HUES6 (cell line): Measurements from ENCODE around the gene RASGRF1.
"Not testable (repeated sequence)": the region's sequence is repeated elsewhere in the genome, so short reads cannot be mapped to it uniquely, and the experiment has no call there.

ENCODE experiments used
- H3K27ac ChIP-seq: 2 replicates; pipeline ENCODE4 v1.7.0; 2013; ENCODE audit warnings: low read depth, mild to moderate bottlenecking, low read length, inconsistent platforms
- H3K27me3 ChIP-seq: 2 replicates; pipeline ENCODE4 v1.6.1; 2013; ENCODE audit warnings: low read length; ENCODE audit not compliant: control insufficient read depth, insufficient read depth
- H3K36me3 ChIP-seq: 2 replicates; pipeline ENCODE4 v1.6.1; 2013; ENCODE audit warnings: low read length; ENCODE audit not compliant: control insufficient read depth, insufficient read depth
- H3K4me1 ChIP-seq: 2 replicates; pipeline ENCODE4 v1.6.1; 2013; ENCODE audit warnings: low read length; ENCODE audit not compliant: control insufficient read depth, insufficient read depth
- H3K4me3 ChIP-seq: 2 replicates; pipeline ENCODE4 v1.5.1; 2013; ENCODE audit warnings: low read depth, low read length
- H3K9ac ChIP-seq: one replicate; pipeline ENCODE4 v1.6.1; 2013; ENCODE audit warnings: mild to moderate bottlenecking, low read length
- H3K9me3 ChIP-seq: 2 replicates; pipeline ENCODE4 v1.6.1; 2013; ENCODE audit warnings: low read depth, low read length; ENCODE audit not compliant: control insufficient read depth, insufficient read depth

Gene RASGRF1

GRCh38 chr15:78928616-78929093 is 161.9 kb downstream of the RASGRF1 start:
- Histone ChIP-seq H3K4me3 (no peak overlapping the region), H3K36me3 (peaks cover 29% of the 10 kb centered on the region), H3K27ac (no peak overlapping the region), H3K9me3 (no peaks in the 10 kb centered on the region), H3K9ac (no peak overlapping the region), H3K27me3 (no peaks in the 10 kb centered on the region), H3K4me1 (no peaks in the 10 kb centered on the region; the same call in 1 of the 2 replicates)

- H3K27ac ChIP-seq, H3K9me3 ChIP-seq, H3K4me3 ChIP-seq, H3K27me3 ChIP-seq, H3K4me1 ChIP-seq, H3K9ac ChIP-seq: not testable (repeated sequence)
- H3K36me3 ChIP-seq, result peaks cover 33% of the 10 kb centered on the region
These were observed 162.4 kb downstream of the RASGRF1 start for GRCh38 chr15:78928176-78928575.

GRCh38 chr15:78927077-78927790 is 163.3 kb downstream of the RASGRF1 start:
- no peak overlapping the region for H3K27ac ChIP-seq
- H3K4me3 ChIP-seq, result no peak overlapping the region
- no peaks in the 10 kb centered on the region for H3K27me3 ChIP-seq
- no peaks in the 10 kb centered on the region; the same call in 1 of the 2 replicates for H3K4me1 ChIP-seq
- H3K36me3 ChIP-seq, result peaks cover 41% of the 10 kb centered on the region
- no peaks in the 10 kb centered on the region for H3K9me3 ChIP-seq
- no peak overlapping the region for H3K9ac ChIP-seq

DNA sequence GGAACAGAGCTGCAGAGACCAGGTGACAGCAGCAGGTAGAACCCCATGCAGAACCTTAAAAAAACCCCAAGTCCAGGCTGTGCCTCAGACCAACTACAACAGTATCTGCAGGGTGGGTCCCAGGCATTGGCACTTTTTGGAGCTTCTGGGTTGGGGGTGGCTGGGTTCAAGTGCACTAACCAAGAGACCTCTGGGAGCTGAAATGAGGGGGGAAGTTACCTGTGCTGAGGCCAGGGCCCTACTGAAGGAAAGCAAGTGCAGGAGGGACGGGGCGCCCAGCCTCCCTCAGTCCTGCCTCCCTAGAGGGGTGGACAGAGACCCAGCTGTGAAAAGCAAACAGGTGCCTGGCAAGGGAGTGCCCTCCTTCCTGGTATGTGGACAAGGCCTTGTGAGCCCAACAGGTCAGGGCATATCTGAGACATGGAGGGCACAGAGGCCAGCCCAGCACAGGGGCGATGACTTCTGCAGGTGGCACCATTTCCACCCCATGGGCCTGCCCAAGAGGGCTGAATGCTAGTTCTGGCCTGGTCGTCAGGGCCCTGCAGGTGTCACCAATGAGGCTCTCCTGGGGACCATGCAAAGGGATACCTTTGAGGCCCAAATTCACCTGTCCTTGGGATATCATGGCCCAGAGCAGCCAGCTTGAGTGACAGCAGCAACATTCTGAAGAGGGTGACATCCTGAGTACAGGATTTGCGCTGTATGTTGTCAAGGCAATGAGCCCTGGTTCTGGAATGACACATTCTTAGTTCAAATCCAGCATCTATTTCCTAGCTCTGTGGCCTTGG is 164.4 kb downstream of the RASGRF1 start:
- peaks cover 51% of the 10 kb centered on the region for H3K36me3 ChIP-seq
- H3K9me3 ChIP-seq, result no peaks in the 10 kb centered on the region
- H3K27ac ChIP-seq, result no peak overlapping the region
- H3K9ac ChIP-seq, result no peak overlapping the region
- H3K4me3 ChIP-seq, result no peak overlapping the region
- H3K4me1 ChIP-seq, result no peaks in the 10 kb centered on the region; the same call in 1 of the 2 replicates
- no peaks in the 10 kb centered on the region for H3K27me3 ChIP-seq

GRCh38 chr15:78925076-78925624 is 165.4 kb downstream of the RASGRF1 start:
- Histone ChIP-seq H3K9ac (no peak overlapping the region), H3K27ac (no peak overlapping the region), H3K36me3 (peaks cover 56% of the 10 kb centered on the region), H3K4me1 (no peaks in the 10 kb centered on the region; the same call in 1 of the 2 replicates), H3K4me3 (no peak overlapping the region), H3K9me3 (no peaks in the 10 kb centered on the region), H3K27me3 (no peaks in the 10 kb centered on the region)

DNA sequence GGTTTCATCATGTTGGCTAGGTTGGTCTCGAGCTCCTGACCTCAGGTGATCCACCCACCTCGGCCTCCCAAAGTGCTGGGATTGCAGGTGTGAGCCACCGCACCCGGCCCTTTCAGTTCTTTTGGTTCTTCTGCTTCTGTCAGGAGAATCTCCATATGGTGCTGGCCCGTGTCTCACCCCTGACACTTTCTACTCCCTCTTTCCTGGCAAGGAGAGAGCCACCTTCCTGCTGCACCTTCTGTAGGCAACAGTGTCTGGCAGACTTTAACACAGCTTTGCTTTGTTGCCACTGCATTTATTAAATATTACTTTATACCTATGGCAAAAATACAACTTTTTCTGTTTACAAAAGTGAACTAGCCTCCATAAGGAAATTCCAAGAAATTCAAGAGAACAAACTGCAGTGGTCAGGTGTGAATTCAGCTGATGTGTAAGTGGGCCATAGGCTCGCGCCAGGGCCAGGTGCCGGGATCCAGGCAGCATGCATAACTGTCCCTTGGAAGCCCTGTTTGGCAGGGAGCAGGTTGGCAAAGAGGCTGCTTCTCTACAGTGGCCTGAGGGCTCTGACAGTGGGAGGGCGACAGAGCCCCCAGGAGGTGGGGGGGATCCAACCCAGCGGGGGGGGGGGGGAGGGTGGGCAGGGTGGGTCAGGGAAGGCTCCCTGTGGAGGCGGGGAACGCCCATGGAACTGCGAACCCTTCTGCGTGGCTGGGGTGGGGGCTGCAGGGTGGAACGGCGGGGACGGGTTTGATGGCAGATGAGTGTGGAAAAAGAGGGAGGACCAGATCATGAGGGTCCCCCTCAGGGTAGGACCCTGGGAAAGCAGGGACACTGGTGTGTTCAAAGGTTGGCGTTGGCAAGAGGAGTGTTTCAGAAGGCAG is 166.9 kb downstream of the RASGRF1 start:
- H3K27ac ChIP-seq, result no peak overlapping the region
- H3K9me3 ChIP-seq, result no peaks in the 10 kb centered on the region
- no peaks in the 10 kb centered on the region for H3K27me3 ChIP-seq
- H3K4me1 ChIP-seq, result no peaks in the 10 kb centered on the region
- H3K9ac ChIP-seq, result no peak overlapping the region
- H3K4me3 ChIP-seq, result no peak overlapping the region
- peaks cover 65% of the 10 kb centered on the region for H3K36me3 ChIP-seq

- no peak overlapping the region for H3K4me3 ChIP-seq
- no peaks in the 10 kb centered on the region for H3K9me3 ChIP-seq
- peaks cover 68% of the 10 kb centered on the region for H3K36me3 ChIP-seq
- no peak overlapping the region for H3K9ac ChIP-seq
- no peak overlapping the region for H3K27ac ChIP-seq
- H3K27me3 ChIP-seq, result no peaks in the 10 kb centered on the region
- H3K4me1 ChIP-seq, result no peaks in the 10 kb centered on the region
These were observed 167.6 kb downstream of the RASGRF1 start for GRCh38 chr15:78923015-78923414.

DNA sequence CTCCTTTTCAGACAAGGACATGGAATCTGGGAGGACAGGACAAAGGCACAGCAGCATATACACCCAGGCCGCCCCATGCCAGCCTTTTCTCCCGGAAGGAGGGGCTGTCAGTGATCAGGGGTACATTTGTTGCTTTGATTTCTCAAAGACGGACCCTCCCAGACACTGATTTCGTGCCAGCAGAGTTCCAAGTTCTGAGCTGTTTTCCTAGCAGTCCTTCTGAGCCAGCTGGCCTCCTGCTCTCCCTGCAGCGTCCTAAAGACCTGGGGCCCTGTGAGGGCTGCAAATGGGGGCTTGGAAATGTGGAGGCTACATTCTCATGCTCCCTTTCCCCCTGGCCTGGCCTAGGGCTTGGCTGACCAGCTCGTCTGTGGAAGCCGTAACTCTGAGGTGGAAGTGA is 168.1 kb downstream of the RASGRF1 start:
- Histone ChIP-seq H3K27ac (no peak overlapping the region), H3K9ac (no peak overlapping the region), H3K36me3 (peaks cover 67% of the 10 kb centered on the region), H3K27me3 (no peaks in the 10 kb centered on the region), H3K4me3 (no peak overlapping the region), H3K4me1 (no peaks in the 10 kb centered on the region), H3K9me3 (no peaks in the 10 kb centered on the region)

DNA sequence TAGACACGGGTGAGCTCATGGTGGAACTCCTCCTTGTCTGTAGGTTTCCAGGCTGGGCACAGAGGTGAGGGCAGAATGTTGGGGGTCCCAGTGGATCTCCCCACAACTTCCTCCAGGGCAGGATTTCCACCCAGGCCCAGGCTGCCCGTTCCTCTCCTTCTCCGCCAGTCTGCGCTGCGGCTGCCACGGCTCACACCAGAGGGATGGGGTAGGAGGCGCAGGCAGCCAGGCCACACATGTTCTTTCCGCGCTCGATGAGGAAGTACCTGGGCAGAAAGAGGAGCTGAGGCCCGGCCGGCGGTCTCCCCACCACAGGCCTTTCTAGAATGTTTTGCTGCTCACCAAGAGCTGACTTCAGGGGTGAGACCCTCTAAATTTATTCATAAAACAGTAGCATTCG is 168.6 kb downstream of the RASGRF1 start:
- H3K9me3 ChIP-seq, result no peaks in the 10 kb centered on the region
- peaks cover 62% of the 10 kb centered on the region for H3K36me3 ChIP-seq
- H3K27me3 ChIP-seq, result no peaks in the 10 kb centered on the region
- H3K4me3 ChIP-seq, result no peak overlapping the region
- no peak overlapping the region for H3K9ac ChIP-seq
- H3K4me1 ChIP-seq, result no peaks in the 10 kb centered on the region
- no peak overlapping the region for H3K27ac ChIP-seq

GRCh38 chr15:78921517-78921916 is 169.1 kb downstream of the RASGRF1 start:
- Histone ChIP-seq H3K9ac (no peak overlapping the region), H3K9me3 (no peaks in the 10 kb centered on the region), H3K4me3 (no peak overlapping the region), H3K4me1 (no peaks in the 10 kb centered on the region), H3K27ac (no peak overlapping the region), H3K27me3 (no peaks in the 10 kb centered on the region), H3K36me3 (peaks cover 58% of the 10 kb centered on the region)
